Progenitor cell of endocrine pancreas (in vitro differentiated cells): ENCODE data around the gene ATP6V1G1. TPM values are rescaled to one million over a fixed set of nuclear protein-coding genes. Genes with fewer than 3 reads are reported as not detected.

Source experiments
- DNase-seq: peaks from one replicate; pipeline ENCODE4 v3.0.0; 2021; ENCODE audit warnings: low spot score; ENCODE audit not compliant: unreplicated experiment
- H3K27ac Mint-ChIP-seq: 2 replicates; pipeline ENCODE4 v1.8.0; 2021; ENCODE audit warnings: mild to moderate bottlenecking, moderate library complexity, mixed read lengths
- H3K27me3 Mint-ChIP-seq: 2 replicates; pipeline ENCODE4 v1.8.0; 2021; ENCODE audit warnings: mixed read lengths
- H3K36me3 Mint-ChIP-seq: 2 replicates; pipeline ENCODE4 v1.8.0; 2022; ENCODE audit warnings: mixed read lengths; ENCODE audit not compliant: insufficient read depth
- H3K4me1 Mint-ChIP-seq: 2 replicates; pipeline ENCODE4 v1.8.0; 2021; ENCODE audit warnings: low read depth, mixed read lengths
- H3K4me3 Mint-ChIP-seq: 2 replicates; pipeline ENCODE4 v1.8.0; 2021; ENCODE audit warnings: low read depth, mild to moderate bottlenecking, moderate library complexity, mixed read lengths
- H3K9me3 Mint-ChIP-seq: 2 replicates; pipeline ENCODE4 v1.8.0; 2021; ENCODE audit warnings: low read depth, mixed read lengths
- long read RNA-seq: library from polyadenylated mRNA; unstranded; transcript quantifications from one replicate; pipeline ENCODE4 v2.0.0, GENCODE V29; 2020
- total RNA-seq: library from RNA; stranded (reverse); gene quantifications from 2 replicates; pipeline ENCODE4 v1.2.1, GENCODE V29; 2021
- TF ChIP-seq, protein P1 (sequence below): fragments of 200-600 bp; sonication (generic); IDR thresholded peaks from one replicate; pipeline ENCODE4 v1.5.0; 2021; ENCODE audit warnings: antibody characterized with exemption, mild to moderate bottlenecking; ENCODE audit not compliant: unreplicated experiment

ATP6V1G1 gene, protein sequence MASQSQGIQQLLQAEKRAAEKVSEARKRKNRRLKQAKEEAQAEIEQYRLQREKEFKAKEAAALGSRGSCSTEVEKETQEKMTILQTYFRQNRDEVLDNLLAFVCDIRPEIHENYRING
- 121 and 123 TPM in 2 replicates for total RNA-seq
- long read RNA-seq, transcript ATP6V1G1-201 (3 exons, 1,080 nt), result major isoform, 92 of 97 reads
- long read RNA-seq, partial matches to known transcripts, result 0 of 97 reads
- long read RNA-seq, other reads (novel, unspliced or antisense), result 5 of 97 reads

DNA sequence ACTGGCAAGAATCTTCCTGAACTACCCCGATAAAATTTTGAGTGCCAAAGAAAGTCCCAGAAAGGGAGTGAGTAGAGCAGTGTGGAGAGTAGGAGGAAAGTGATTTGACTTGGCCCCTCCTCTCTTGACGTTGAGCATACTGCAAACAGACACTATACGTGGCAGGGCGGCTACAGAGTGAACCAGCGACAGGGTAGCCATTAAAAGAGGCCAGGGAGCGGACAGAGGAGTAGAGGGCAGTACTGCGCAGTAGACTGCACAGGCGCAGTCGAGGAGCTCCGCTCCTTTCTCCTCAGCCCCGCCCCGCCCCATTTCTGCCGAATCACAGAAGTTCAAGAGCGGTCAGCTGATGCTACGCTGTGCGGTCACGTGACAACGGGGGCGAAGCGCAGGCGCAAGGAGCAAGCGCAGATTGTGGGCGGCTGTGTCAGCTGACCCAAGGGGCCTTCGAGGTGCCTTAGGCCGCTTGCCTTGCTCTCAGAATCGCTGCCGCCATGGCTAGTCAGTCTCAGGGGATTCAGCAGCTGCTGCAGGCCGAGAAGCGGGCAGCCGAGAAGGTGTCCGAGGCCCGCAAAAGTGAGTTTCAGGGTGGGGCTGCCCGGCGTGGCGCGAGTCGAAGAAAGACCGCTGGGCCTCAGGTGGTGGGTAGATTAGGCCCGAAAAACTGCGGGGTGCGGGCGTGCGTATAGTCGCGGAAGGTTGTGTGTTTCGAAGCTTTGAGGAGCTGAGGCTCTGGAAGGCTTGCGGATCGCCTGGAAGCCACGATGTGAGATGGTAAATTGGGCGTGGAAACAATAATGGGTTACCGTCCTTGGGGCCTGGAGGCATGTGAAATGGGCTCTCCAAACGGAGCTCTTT lies at the start of gene ATP6V1G1:
Gene ATP6V1G1 (plus strand): TSS at position 425 of the 858 bp plus-strand sequence. CDS start 70 bp downstream, at position 495.
- TF ChIP-seq, protein P1, sequence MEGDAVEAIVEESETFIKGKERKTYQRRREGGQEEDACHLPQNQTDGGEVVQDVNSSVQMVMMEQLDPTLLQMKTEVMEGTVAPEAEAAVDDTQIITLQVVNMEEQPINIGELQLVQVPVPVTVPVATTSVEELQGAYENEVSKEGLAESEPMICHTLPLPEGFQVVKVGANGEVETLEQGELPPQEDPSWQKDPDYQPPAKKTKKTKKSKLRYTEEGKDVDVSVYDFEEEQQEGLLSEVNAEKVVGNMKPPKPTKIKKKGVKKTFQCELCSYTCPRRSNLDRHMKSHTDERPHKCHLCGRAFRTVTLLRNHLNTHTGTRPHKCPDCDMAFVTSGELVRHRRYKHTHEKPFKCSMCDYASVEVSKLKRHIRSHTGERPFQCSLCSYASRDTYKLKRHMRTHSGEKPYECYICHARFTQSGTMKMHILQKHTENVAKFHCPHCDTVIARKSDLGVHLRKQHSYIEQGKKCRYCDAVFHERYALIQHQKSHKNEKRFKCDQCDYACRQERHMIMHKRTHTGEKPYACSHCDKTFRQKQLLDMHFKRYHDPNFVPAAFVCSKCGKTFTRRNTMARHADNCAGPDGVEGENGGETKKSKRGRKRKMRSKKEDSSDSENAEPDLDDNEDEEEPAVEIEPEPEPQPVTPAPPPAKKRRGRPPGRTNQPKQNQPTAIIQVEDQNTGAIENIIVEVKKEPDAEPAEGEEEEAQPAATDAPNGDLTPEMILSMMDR, result peak; percentile 10
- DNase-seq, result peak; percentile 98
- Mint-ChIP-seq H3K27me3 (peaks cover 3% of the 10 kb centered on the region), H3K36me3 (peaks cover 1% of the 10 kb centered on the region), H3K9me3 (no peaks in the 10 kb centered on the region), H3K4me3 (peak within 1 kb of the TSS; percentile 99), H3K4me1 (peaks cover 30% of the 10 kb centered on the region), H3K27ac (peak within 1 kb of the TSS; percentile 100)

GRCh38 chr9:114538241-114538640 lies 49.3 kb upstream of the ATP6V1G1 start:
- H3K9me3 Mint-ChIP-seq, result no peaks in the 10 kb centered on the region
- no peak for DNase-seq
- no peaks in the 10 kb centered on the region for H3K36me3 Mint-ChIP-seq
- peaks cover 4% of the 10 kb centered on the region for H3K4me1 Mint-ChIP-seq
- H3K27ac Mint-ChIP-seq, result no peak overlapping the region
- TF ChIP-seq, protein P1, result no peak
- H3K27me3 Mint-ChIP-seq, result peaks cover 15% of the 10 kb centered on the region
- H3K4me3 Mint-ChIP-seq, result no peak overlapping the region

- no peak overlapping the region for H3K4me3 Mint-ChIP-seq
- TF ChIP-seq, protein P1, result no peak
- H3K9me3 Mint-ChIP-seq, result no peaks in the 10 kb centered on the region
- peaks cover 15% of the 10 kb centered on the region for H3K27me3 Mint-ChIP-seq
- DNase-seq, result no peak
- H3K36me3 Mint-ChIP-seq, result no peaks in the 10 kb centered on the region
- peaks cover 4% of the 10 kb centered on the region for H3K4me1 Mint-ChIP-seq
- no peak overlapping the region for H3K27ac Mint-ChIP-seq
Measured at GRCh38 chr9:114539701-114540380, 47.7 kb upstream of the ATP6V1G1 start.

DNA sequence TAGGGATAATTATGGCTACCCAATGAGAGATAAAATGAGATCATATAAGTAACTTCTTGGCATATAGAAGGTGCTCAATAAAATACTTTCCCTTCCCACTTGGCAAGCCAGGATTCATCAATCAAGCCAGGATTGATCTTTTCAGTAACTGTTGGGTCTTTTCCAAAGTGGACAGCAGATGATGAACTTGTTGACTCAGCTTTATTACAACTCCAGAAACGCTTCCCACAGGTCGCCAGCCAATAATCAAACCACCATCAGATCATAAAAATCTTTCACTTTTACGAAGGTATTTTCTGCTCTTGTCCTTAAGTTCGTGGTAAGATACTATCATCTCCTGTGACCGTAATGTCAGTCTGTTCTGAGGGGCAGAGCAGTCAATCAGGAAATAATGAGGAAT lies 42.5 kb upstream of the ATP6V1G1 start:
- H3K27ac Mint-ChIP-seq, result no peak overlapping the region

More for the DNA sequence above, 42.5 kb upstream of the ATP6V1G1 start:
- Mint-ChIP-seq H3K9me3 (no peaks in the 10 kb centered on the region), H3K4me3 (no peak overlapping the region), H3K27me3 (peaks cover 17% of the 10 kb centered on the region), H3K36me3 (no peaks in the 10 kb centered on the region), H3K4me1 (no peaks in the 10 kb centered on the region)
- no peak for DNase-seq
- TF ChIP-seq, protein P1, result no peak
